GM19452 (cell line): ENCODE data around the gene SCN4A.
"Not testable (repeated sequence)": the region's sequence is repeated elsewhere in the genome, so short reads cannot be mapped to it uniquely, and the experiment has no call there.

Source experiments
- ATAC-seq: cut with Tn5 transposase; IDR thresholded peaks from one replicate; pipeline ENCODE4 v1.9.1; 2021; ENCODE audit not compliant: unreplicated experiment

Gene SCN4A

GRCh38 chr17:63972796-63973195 lies at the start of gene SCN4A:
SCN4A (minus strand) TSS chr17:63972918; CDS start chr17:63972841, 77 bp downstream.
- ATAC-seq: no peak

GRCh38 chr17:64020056-64020766 lies 47.5 kb upstream of the SCN4A start, which contains the start of gene ICAM2:
ICAM2 (minus strand) TSS chr17:64020633; CDS start chr17:64006691, 13,942 bp downstream.
- ATAC-seq: peak; percentile 64

GRCh38 chr17:64019551-64019961 lies 46.8 kb upstream of the SCN4A start:
- ATAC-seq: not testable (repeated sequence)

GRCh38 chr17:64017381-64017980 lies 44.8 kb upstream of the SCN4A start:
- no peak for ATAC-seq

GRCh38 chr17:64016974-64017373 lies 44.3 kb upstream of the SCN4A start:
- no peak for ATAC-seq

GRCh38 chr17:64016231-64016784 lies 43.6 kb upstream of the SCN4A start:
- no peak for ATAC-seq

GRCh38 chr17:64015447-64015846 lies 42.7 kb upstream of the SCN4A start:
- ATAC-seq: no peak

GRCh38 chr17:64009571-64010402 lies 37.1 kb upstream of the SCN4A start:
- no peak for ATAC-seq

GRCh38 chr17:64008830-64009229 lies 36.1 kb upstream of the SCN4A start:
- no peak for ATAC-seq

- ATAC-seq: no peak
Measured at GRCh38 chr17:64008346-64008745, 35.6 kb upstream of the SCN4A start.

GRCh38 chr17:64007838-64008282 lies 35.1 kb upstream of the SCN4A start:
- no peak for ATAC-seq

GRCh38 chr17:64007089-64007837 lies 34.5 kb upstream of the SCN4A start:
- not testable (repeated sequence) for ATAC-seq

GRCh38 chr17:64006361-64007088 lies 33.8 kb upstream of the SCN4A start:
- no peak for ATAC-seq

GRCh38 chr17:64005734-64006167 lies 33.0 kb upstream of the SCN4A start:
- ATAC-seq: no peak

GRCh38 chr17:64004903-64005733 lies 32.4 kb upstream of the SCN4A start:
- no peak for ATAC-seq

GRCh38 chr17:64004218-64004770 lies 31.6 kb upstream of the SCN4A start:
- no peak for ATAC-seq

- no peak for ATAC-seq
Measured at GRCh38 chr17:64003526-64004121, 30.9 kb upstream of the SCN4A start.
